Neuronal stem cell (in vitro differentiated cells): ENCODE measurements around the gene NCKIPSD.

Experiments
- DNase-seq: peaks from one replicate; pipeline ENCODE4 v3.0.0-alpha.2; 2013; ENCODE audit warnings: low spot score
- H2AFZ ChIP-seq: one replicate; pipeline ENCODE4 v1.6.1; 2013; ENCODE audit warnings: mild to moderate bottlenecking, low read length, inconsistent platforms
- H2AK5ac ChIP-seq: 2 replicates; pipeline ENCODE4 v1.6.1; 2013; ENCODE audit warnings: low read depth, mild to moderate bottlenecking, inconsistent platforms, low read length, moderate library complexity, mixed read lengths
- H2BK120ac ChIP-seq: 2 replicates; pipeline ENCODE4 v1.6.1; 2013; ENCODE audit warnings: low read depth, mild to moderate bottlenecking, inconsistent platforms, low read length, moderate library complexity, mixed read lengths
- H2BK12ac ChIP-seq: one replicate; pipeline ENCODE4 v1.6.1; 2013; ENCODE audit warnings: low read length, inconsistent platforms
- H2BK15ac ChIP-seq: 2 replicates; pipeline ENCODE4 v1.6.1; 2013; ENCODE audit warnings: mild to moderate bottlenecking, low read length, inconsistent platforms, mixed read lengths
- H2BK5ac ChIP-seq: one replicate; pipeline ENCODE4 v1.6.1; 2013; ENCODE audit warnings: inconsistent platforms, mild to moderate bottlenecking, low read length, moderate library complexity
- H3K14ac ChIP-seq: one replicate; pipeline ENCODE4 v1.6.1; 2013; ENCODE audit warnings: low read length, inconsistent platforms
- H3K18ac ChIP-seq: 2 replicates; pipeline ENCODE4 v1.6.1; 2013; ENCODE audit warnings: low read length, inconsistent platforms
- H3K23ac ChIP-seq: 2 replicates; pipeline ENCODE4 v1.6.1; 2013; ENCODE audit warnings: low read depth, mild to moderate bottlenecking, mixed read lengths, low read length, inconsistent platforms; ENCODE audit not compliant: poor library complexity
- H3K27ac ChIP-seq: replicated peaks from 3 replicates; pipeline ENCODE4 v1.5.1; 2013; ENCODE audit warnings: low read length, inconsistent platforms
- H3K27me3 ChIP-seq, 3 experiments: 2 replicates each; pipeline ENCODE4 v1.6.1; 2013; ENCODE audit warnings: low read length in 3 of 3, mild to moderate bottlenecking in 2 of 3, inconsistent platforms in 1 of 3, low read depth in 1 of 3, mixed read lengths in 1 of 3, moderate library complexity in 1 of 3; ENCODE audit not compliant: control insufficient read depth in 3 of 3, insufficient read depth in 3 of 3
- H3K36me3 ChIP-seq, 2 donors: replicated peaks in 1 of 2; 2 replicates each; pipeline ENCODE4 v1.6.1; 2013; ENCODE audit warnings: low read length in 2 of 2; ENCODE audit not compliant: control insufficient read depth in 2 of 2, insufficient read depth in 2 of 2
- H3K4ac ChIP-seq: 2 replicates; pipeline ENCODE4 v1.6.1; 2013; ENCODE audit warnings: inconsistent platforms, mild to moderate bottlenecking, low read length, moderate library complexity
- H3K4me1 ChIP-seq, 2 donors: 1 replicate in 1 of 2; 2 replicates in 1 of 2; pipeline ENCODE4 v1.6.1; 2013; ENCODE audit warnings: low read length in 2 of 2, low read depth in 1 of 2; ENCODE audit not compliant: control insufficient read depth in 2 of 2, insufficient read depth in 1 of 2
- H3K4me2 ChIP-seq: one replicate; pipeline ENCODE4 v1.6.1; 2013; ENCODE audit warnings: mild to moderate bottlenecking, low read length, inconsistent platforms; ENCODE audit not compliant: insufficient read depth, poor library complexity, severe bottlenecking
- H3K4me3 ChIP-seq, 2 donors: 2 replicates each; pipeline ENCODE4 v1.5.1; 2013; ENCODE audit warnings: low read length in 2 of 2, mild to moderate bottlenecking in 2 of 2, inconsistent platforms in 1 of 2, moderate library complexity in 1 of 2
- H3K79me1 ChIP-seq: one replicate; pipeline ENCODE4 v1.6.1; 2013; ENCODE audit warnings: low read depth, mild to moderate bottlenecking, inconsistent platforms, low read length, moderate library complexity
- H3K9ac ChIP-seq: one replicate; pipeline ENCODE4 v1.6.1; 2013; ENCODE audit warnings: mild to moderate bottlenecking, low read depth, low read length, inconsistent platforms; ENCODE audit not compliant: poor library complexity
- H3K9me3 ChIP-seq, 2 donors: replicated peaks in 1 of 2; 2 replicates each; pipeline versions ENCODE3 to v1.6.1; 2013; ENCODE audit warnings: low read length in 2 of 2, mild to moderate bottlenecking in 2 of 2, inconsistent platforms in 1 of 2, low read depth in 1 of 2, mixed read lengths in 1 of 2, moderate library complexity in 1 of 2; ENCODE audit not compliant: control insufficient read depth in 2 of 2, insufficient read depth in 1 of 2
- H4K8ac ChIP-seq: one replicate; pipeline ENCODE4 v1.6.1; 2013; ENCODE audit warnings: low read depth, mild to moderate bottlenecking, inconsistent platforms, low read length, moderate library complexity
- H4K91ac ChIP-seq: one replicate; pipeline ENCODE4 v1.6.1; 2013; ENCODE audit warnings: low read length, low read depth, mild to moderate bottlenecking, inconsistent platforms; ENCODE audit not compliant: poor library complexity
- WGBS, 2 donors: extraction: QIAGEN DNeasy Blood & Tissue Kit; methylation state at CpG; one replicate each; pipeline ENCODE4 v1.1.7; 2013; ENCODE audit warnings: missing lambda C conversion rate in 2 of 2, mixed read lengths in 1 of 2; ENCODE audit not compliant: insufficient read length in 2 of 2, insufficient replicate concordance in 1 of 2; ENCODE audit errors: extremely low coverage in 2 of 2; 5-methylcytosine and 5-hydroxymethylcytosine counted together

The NCKIPSD gene

GRCh38 chr3:48648188-48648850 is 37.4 kb downstream of the NCKIPSD start:
- H3K27ac ChIP-seq, result no peak overlapping the region
- H3K79me1 ChIP-seq, result peaks cover 3% of the 10 kb centered on the region
- H3K9me3 ChIP-seq, result no peaks in the 10 kb centered on the region
- no peak overlapping the region for H3K4me3 ChIP-seq
- no peaks in the 10 kb centered on the region for H3K4me1 ChIP-seq
- no peak overlapping the region for H3K9ac ChIP-seq
- no peak overlapping the region for H2BK5ac ChIP-seq
- DNase-seq, result no peak
- H4K91ac ChIP-seq, result no peak overlapping the region
- no peak overlapping the region for H2BK15ac ChIP-seq
- H3K23ac ChIP-seq, result no peak overlapping the region
- no peaks in the 10 kb centered on the region for H3K27me3 ChIP-seq
- no CpG with 5 or more reads among the region's 15 CpGs for WGBS, 2 donors
- no peak overlapping the region for H2BK12ac ChIP-seq
- H3K4ac ChIP-seq, result no peak overlapping the region
- no peak overlapping the region for H4K8ac ChIP-seq
- H3K36me3 ChIP-seq, result peaks cover 43 to 90% of the 10 kb centered on the region in 2 donors
- H3K14ac ChIP-seq, result no peak overlapping the region
- no peak overlapping the region for H3K4me2 ChIP-seq
- no peak overlapping the region for H2AK5ac ChIP-seq
- H2BK120ac ChIP-seq, result no peak overlapping the region
- no peak overlapping the region for H3K18ac ChIP-seq
- H2AFZ ChIP-seq, result no peak overlapping the region

GRCh38 chr3:48647714-48648113 is 38.0 kb downstream of the NCKIPSD start:
- Histone ChIP-seq H3K9me3 (peaks cover 0 to 2% of the 10 kb centered on the region in 2 donors), H3K23ac (peak overlapping the region; percentile 20), H2BK120ac (no peak overlapping the region), H2AK5ac (no peak overlapping the region), H3K36me3 (peaks cover 40 to 90% of the 10 kb centered on the region in 2 donors), H3K14ac (no peak overlapping the region), H3K79me1 (peaks cover 3% of the 10 kb centered on the region), H3K18ac (no peak overlapping the region), H3K27me3 (no peaks in the 10 kb centered on the region), H2BK12ac (no peak overlapping the region), H4K91ac (no peak overlapping the region), H3K4me1 (no peaks in the 10 kb centered on the region), H2AFZ (no peak overlapping the region), H3K9ac (no peak overlapping the region), H3K27ac (no peak overlapping the region), H3K4me3 (no peak overlapping the region), H2BK5ac (no peak overlapping the region), H2BK15ac (no peak overlapping the region), H4K8ac (no peak overlapping the region), H3K4ac (no peak overlapping the region), H3K4me2 (no peak overlapping the region)
- no CpG with 5 or more reads among the region's 9 CpGs for WGBS, 2 donors
- no peak for DNase-seq

GRCh38 chr3:48644898-48645760 is 40.6 kb downstream of the NCKIPSD start:
- peaks cover 44 to 92% of the 10 kb centered on the region in 2 donors for H3K36me3 ChIP-seq
- H3K79me1 ChIP-seq, result peaks cover 3% of the 10 kb centered on the region
- no CpG with 5 or more reads among the region's 22 CpGs for WGBS, 2 donors

GRCh38 chr3:48642605-48643004 is 43.1 kb downstream of the NCKIPSD start:
- H3K9ac ChIP-seq, result peak overlapping the region; percentile 60
- no peak overlapping the region for H2BK15ac ChIP-seq
- H3K4me1 ChIP-seq, result no peaks in the 10 kb centered on the region
- no peak overlapping the region for H3K4ac ChIP-seq
- H2BK120ac ChIP-seq, result no peak overlapping the region
- no peak overlapping the region for H3K18ac ChIP-seq
- peaks cover 48 to 92% of the 10 kb centered on the region in 2 donors for H3K36me3 ChIP-seq
- H4K91ac ChIP-seq, result no peak overlapping the region
- H2BK12ac ChIP-seq, result no peak overlapping the region
- no peak overlapping the region for H3K4me2 ChIP-seq
- H2AFZ ChIP-seq, result no peak overlapping the region
- no peak for DNase-seq
- peaks cover 6% of the 10 kb centered on the region for H3K79me1 ChIP-seq
- H3K4me3 ChIP-seq, result no peak overlapping the region
- no peak overlapping the region for H3K14ac ChIP-seq
- H3K27me3 ChIP-seq, result no peaks in the 10 kb centered on the region
- no CpG with 5 or more reads among the region's 12 CpGs for WGBS, 2 donors
- H2AK5ac ChIP-seq, result no peak overlapping the region
- H2BK5ac ChIP-seq, result no peak overlapping the region
- H3K9me3 ChIP-seq, result peaks cover 0 to 2% of the 10 kb centered on the region in 2 donors
- no peak overlapping the region for H4K8ac ChIP-seq
- H3K27ac ChIP-seq, result no peak overlapping the region
- H3K23ac ChIP-seq, result peak overlapping the region; percentile 6

More at GRCh38 chr3:48644898-48645760, 40.6 kb downstream of the NCKIPSD start:
- no peak for DNase-seq
- H3K27me3 ChIP-seq, result no peaks in the 10 kb centered on the region
- peak overlapping the region; percentile 21 for H3K9ac ChIP-seq
- no peak overlapping the region for H2BK5ac ChIP-seq
- peak overlapping the region; percentile 37 for H3K4ac ChIP-seq
- peaks cover 0 to 2% of the 10 kb centered on the region in 2 donors for H3K9me3 ChIP-seq
- H3K23ac ChIP-seq, result peak overlapping the region; percentile 85
- H2AFZ ChIP-seq, result no peak overlapping the region
- no peak overlapping the region for H3K4me2 ChIP-seq
- H4K91ac ChIP-seq, result no peak overlapping the region
- no peak overlapping the region for H2AK5ac ChIP-seq
- H4K8ac ChIP-seq, result no peak overlapping the region
- H2BK12ac ChIP-seq, result no peak overlapping the region
- H3K18ac ChIP-seq, result no peak overlapping the region
- no peak overlapping the region for H3K14ac ChIP-seq
- no peak overlapping the region for H3K4me3 ChIP-seq
- H3K4me1 ChIP-seq, result no peaks in the 10 kb centered on the region
- no peak overlapping the region for H2BK15ac ChIP-seq
- no peak overlapping the region for H3K27ac ChIP-seq
- H2BK120ac ChIP-seq, result no peak overlapping the region
